ENCODE measurements around the gene TECTA. TPM values are rescaled to one million over a fixed set of nuclear protein-coding genes. Genes with fewer than 3 reads are reported as not detected.

The TECTA gene
- total and polyA plus RNA-seq, 2 of the 8 experiments (the other 6 are each of a cell fraction or from before 2014, with no cell fraction given): 0.59 to 1.0 TPM

- TF ChIP-seq, protein P1, sequence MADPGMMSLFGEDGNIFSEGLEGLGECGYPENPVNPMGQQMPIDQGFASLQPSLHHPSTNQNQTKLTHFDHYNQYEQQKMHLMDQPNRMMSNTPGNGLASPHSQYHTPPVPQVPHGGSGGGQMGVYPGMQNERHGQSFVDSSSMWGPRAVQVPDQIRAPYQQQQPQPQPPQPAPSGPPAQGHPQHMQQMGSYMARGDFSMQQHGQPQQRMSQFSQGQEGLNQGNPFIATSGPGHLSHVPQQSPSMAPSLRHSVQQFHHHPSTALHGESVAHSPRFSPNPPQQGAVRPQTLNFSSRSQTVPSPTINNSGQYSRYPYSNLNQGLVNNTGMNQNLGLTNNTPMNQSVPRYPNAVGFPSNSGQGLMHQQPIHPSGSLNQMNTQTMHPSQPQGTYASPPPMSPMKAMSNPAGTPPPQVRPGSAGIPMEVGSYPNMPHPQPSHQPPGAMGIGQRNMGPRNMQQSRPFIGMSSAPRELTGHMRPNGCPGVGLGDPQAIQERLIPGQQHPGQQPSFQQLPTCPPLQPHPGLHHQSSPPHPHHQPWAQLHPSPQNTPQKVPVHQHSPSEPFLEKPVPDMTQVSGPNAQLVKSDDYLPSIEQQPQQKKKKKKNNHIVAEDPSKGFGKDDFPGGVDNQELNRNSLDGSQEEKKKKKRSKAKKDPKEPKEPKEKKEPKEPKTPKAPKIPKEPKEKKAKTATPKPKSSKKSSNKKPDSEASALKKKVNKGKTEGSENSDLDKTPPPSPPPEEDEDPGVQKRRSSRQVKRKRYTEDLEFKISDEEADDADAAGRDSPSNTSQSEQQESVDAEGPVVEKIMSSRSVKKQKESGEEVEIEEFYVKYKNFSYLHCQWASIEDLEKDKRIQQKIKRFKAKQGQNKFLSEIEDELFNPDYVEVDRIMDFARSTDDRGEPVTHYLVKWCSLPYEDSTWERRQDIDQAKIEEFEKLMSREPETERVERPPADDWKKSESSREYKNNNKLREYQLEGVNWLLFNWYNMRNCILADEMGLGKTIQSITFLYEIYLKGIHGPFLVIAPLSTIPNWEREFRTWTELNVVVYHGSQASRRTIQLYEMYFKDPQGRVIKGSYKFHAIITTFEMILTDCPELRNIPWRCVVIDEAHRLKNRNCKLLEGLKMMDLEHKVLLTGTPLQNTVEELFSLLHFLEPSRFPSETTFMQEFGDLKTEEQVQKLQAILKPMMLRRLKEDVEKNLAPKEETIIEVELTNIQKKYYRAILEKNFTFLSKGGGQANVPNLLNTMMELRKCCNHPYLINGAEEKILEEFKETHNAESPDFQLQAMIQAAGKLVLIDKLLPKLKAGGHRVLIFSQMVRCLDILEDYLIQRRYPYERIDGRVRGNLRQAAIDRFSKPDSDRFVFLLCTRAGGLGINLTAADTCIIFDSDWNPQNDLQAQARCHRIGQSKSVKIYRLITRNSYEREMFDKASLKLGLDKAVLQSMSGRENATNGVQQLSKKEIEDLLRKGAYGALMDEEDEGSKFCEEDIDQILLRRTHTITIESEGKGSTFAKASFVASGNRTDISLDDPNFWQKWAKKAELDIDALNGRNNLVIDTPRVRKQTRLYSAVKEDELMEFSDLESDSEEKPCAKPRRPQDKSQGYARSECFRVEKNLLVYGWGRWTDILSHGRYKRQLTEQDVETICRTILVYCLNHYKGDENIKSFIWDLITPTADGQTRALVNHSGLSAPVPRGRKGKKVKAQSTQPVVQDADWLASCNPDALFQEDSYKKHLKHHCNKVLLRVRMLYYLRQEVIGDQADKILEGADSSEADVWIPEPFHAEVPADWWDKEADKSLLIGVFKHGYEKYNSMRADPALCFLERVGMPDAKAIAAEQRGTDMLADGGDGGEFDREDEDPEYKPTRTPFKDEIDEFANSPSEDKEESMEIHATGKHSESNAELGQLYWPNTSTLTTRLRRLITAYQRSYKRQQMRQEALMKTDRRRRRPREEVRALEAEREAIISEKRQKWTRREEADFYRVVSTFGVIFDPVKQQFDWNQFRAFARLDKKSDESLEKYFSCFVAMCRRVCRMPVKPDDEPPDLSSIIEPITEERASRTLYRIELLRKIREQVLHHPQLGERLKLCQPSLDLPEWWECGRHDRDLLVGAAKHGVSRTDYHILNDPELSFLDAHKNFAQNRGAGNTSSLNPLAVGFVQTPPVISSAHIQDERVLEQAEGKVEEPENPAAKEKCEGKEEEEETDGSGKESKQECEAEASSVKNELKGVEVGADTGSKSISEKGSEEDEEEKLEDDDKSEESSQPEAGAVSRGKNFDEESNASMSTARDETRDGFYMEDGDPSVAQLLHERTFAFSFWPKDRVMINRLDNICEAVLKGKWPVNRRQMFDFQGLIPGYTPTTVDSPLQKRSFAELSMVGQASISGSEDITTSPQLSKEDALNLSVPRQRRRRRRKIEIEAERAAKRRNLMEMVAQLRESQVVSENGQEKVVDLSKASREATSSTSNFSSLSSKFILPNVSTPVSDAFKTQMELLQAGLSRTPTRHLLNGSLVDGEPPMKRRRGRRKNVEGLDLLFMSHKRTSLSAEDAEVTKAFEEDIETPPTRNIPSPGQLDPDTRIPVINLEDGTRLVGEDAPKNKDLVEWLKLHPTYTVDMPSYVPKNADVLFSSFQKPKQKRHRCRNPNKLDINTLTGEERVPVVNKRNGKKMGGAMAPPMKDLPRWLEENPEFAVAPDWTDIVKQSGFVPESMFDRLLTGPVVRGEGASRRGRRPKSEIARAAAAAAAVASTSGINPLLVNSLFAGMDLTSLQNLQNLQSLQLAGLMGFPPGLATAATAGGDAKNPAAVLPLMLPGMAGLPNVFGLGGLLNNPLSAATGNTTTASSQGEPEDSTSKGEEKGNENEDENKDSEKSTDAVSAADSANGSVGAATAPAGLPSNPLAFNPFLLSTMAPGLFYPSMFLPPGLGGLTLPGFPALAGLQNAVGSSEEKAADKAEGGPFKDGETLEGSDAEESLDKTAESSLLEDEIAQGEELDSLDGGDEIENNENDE (IDR thresholded peaks at IDR 0.05; ENCODE audit: insufficient replicate concordance, low read length): no peak
- no peak for TF ChIP-seq RAD21 (IDR thresholded peaks at IDR 0.05 in 1 of 2, conservative IDR thresholded peaks at IDR 0.05 in 1 of 2; ENCODE audit: low read depth in 2 of 2, low read length in 2 of 2)
Observed at GRCh38 chr11:121151207-121151688, 50.2 kb downstream of the TECTA start (continued).

Data from H1 (cell line).